ENCODE results near the gene PRELID3B.

PRELID3B gene

GRCh38 chr20:59017493-59018231 is 24.9 kb downstream of the PRELID3B start:
- no peak for TF ChIP-seq CTCF (IDR thresholded peaks at IDR 0.05; ENCODE audit: low read depth, low read length, missing control alignments)
- no peak overlapping the region for H3K4me3 ChIP-seq (ENCODE audit: low read depth, low read length)
- DNase-seq (ENCODE audit: low read depth) = no peak

- DNase-seq (ENCODE audit: low read depth) = no peak
- H3K4me3 ChIP-seq (ENCODE audit: low read depth, low read length) = no peak overlapping the region
- TF ChIP-seq CTCF (IDR thresholded peaks at IDR 0.05; ENCODE audit: low read depth, low read length, missing control alignments) = no peak
Measured at GRCh38 chr20:59016795-59017492, 25.6 kb downstream of the PRELID3B start.

- H3K4me3 ChIP-seq (ENCODE audit: low read depth, low read length) = no peak overlapping the region
- TF ChIP-seq CTCF (IDR thresholded peaks at IDR 0.05; ENCODE audit: low read depth, low read length, missing control alignments) = no peak
- DNase-seq (ENCODE audit: low read depth) = no peak
Measured at GRCh38 chr20:59015812-59016711, 26.5 kb downstream of the PRELID3B start.

- no peak for DNase-seq (ENCODE audit: low read depth)
- no peak overlapping the region for H3K4me3 ChIP-seq (ENCODE audit: low read depth, low read length)
- TF ChIP-seq CTCF (IDR thresholded peaks at IDR 0.05; ENCODE audit: low read depth, low read length, missing control alignments) = no peak
Measured at GRCh38 chr20:59015411-59015810, 27.2 kb downstream of the PRELID3B start.

- no peak for DNase-seq (ENCODE audit: low read depth)
- no peak overlapping the region for H3K4me3 ChIP-seq (ENCODE audit: low read depth, low read length)
- no peak for TF ChIP-seq CTCF (IDR thresholded peaks at IDR 0.05; ENCODE audit: low read depth, low read length, missing control alignments)
Measured at GRCh38 chr20:59014680-59015389, 27.8 kb downstream of the PRELID3B start.

- DNase-seq (ENCODE audit: low read depth) = no peak
- TF ChIP-seq CTCF (IDR thresholded peaks at IDR 0.05; ENCODE audit: low read depth, low read length, missing control alignments) = no peak
- no peak overlapping the region for H3K4me3 ChIP-seq (ENCODE audit: low read depth, low read length)
Measured at GRCh38 chr20:59013959-59014608, 28.5 kb downstream of the PRELID3B start.

All from GM12864 (cell line).